ENCODE results near the gene APIP.

DNA sequence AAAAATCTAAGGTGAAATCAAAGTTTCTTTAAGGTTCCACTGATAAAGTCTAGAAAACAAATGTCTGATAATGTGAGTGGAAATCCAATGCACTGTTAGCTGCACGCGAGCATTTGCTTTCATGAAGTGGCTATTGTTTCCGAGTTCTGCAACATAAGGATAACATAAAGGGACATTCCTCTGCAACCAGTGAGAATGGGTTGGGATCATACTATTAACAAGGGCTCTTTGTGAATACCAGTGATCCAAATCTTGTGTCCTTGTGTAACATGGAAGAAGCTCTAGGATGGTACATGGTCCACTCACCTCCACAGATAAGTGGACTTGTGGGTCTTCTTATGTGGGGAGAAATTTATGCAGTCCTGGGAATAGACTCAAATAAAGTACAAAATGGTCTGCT is 24.6 kb downstream of the APIP start:
- TF ChIP-seq, protein P1, sequence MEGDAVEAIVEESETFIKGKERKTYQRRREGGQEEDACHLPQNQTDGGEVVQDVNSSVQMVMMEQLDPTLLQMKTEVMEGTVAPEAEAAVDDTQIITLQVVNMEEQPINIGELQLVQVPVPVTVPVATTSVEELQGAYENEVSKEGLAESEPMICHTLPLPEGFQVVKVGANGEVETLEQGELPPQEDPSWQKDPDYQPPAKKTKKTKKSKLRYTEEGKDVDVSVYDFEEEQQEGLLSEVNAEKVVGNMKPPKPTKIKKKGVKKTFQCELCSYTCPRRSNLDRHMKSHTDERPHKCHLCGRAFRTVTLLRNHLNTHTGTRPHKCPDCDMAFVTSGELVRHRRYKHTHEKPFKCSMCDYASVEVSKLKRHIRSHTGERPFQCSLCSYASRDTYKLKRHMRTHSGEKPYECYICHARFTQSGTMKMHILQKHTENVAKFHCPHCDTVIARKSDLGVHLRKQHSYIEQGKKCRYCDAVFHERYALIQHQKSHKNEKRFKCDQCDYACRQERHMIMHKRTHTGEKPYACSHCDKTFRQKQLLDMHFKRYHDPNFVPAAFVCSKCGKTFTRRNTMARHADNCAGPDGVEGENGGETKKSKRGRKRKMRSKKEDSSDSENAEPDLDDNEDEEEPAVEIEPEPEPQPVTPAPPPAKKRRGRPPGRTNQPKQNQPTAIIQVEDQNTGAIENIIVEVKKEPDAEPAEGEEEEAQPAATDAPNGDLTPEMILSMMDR (IDR thresholded peaks at IDR 0.05), result no peak
- TF ChIP-seq, protein P2, sequence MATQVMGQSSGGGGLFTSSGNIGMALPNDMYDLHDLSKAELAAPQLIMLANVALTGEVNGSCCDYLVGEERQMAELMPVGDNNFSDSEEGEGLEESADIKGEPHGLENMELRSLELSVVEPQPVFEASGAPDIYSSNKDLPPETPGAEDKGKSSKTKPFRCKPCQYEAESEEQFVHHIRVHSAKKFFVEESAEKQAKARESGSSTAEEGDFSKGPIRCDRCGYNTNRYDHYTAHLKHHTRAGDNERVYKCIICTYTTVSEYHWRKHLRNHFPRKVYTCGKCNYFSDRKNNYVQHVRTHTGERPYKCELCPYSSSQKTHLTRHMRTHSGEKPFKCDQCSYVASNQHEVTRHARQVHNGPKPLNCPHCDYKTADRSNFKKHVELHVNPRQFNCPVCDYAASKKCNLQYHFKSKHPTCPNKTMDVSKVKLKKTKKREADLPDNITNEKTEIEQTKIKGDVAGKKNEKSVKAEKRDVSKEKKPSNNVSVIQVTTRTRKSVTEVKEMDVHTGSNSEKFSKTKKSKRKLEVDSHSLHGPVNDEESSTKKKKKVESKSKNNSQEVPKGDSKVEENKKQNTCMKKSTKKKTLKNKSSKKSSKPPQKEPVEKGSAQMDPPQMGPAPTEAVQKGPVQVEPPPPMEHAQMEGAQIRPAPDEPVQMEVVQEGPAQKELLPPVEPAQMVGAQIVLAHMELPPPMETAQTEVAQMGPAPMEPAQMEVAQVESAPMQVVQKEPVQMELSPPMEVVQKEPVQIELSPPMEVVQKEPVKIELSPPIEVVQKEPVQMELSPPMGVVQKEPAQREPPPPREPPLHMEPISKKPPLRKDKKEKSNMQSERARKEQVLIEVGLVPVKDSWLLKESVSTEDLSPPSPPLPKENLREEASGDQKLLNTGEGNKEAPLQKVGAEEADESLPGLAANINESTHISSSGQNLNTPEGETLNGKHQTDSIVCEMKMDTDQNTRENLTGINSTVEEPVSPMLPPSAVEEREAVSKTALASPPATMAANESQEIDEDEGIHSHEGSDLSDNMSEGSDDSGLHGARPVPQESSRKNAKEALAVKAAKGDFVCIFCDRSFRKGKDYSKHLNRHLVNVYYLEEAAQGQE (IDR thresholded peaks at IDR 0.05; ENCODE audit: insufficient read depth in 1 of 2, low read depth in 2 of 2, low read length in 1 of 2), result no peak
- no peak for TF ChIP-seq POLR2AphosphoS5 (IDR thresholded peaks at IDR 0.05; ENCODE audit: low read depth, low read length)
